Measurements from ENCODE around the gene ATG12. TPM values are rescaled to one million over a fixed set of nuclear protein-coding genes. Genes with fewer than 3 reads are reported as not detected.
A peak's percentile ranks its signal among the peaks of the same experiment; 100 is the strongest.
"Not testable (repeated sequence)": the region's sequence is repeated elsewhere in the genome, so short reads cannot be mapped to it uniquely, and the experiment has no call there.

Gene ATG12
- total RNA-seq (10 to 100 TPM; 69.4 to 84.3 TPM), polyA plus RNA-seq (ENCODE audit: insufficient read length in 2 of 2) (10 to 100 TPM; 73.2 to 79.0 TPM)
- long read RNA-seq, donor 1, full-length matches to known transcripts = 35 of 187 reads
- long read RNA-seq, donor 1, partial matches to known transcripts = 115 of 187 reads
- long read RNA-seq, donor 1, other reads (novel, unspliced or antisense) = 37 of 187 reads
- long read RNA-seq, donor 2, full-length matches to known transcripts = 10 of 63 reads
- long read RNA-seq, donor 2, partial matches to known transcripts = 48 of 63 reads
- long read RNA-seq, donor 2, other reads (novel, unspliced or antisense) = 5 of 63 reads
- long read RNA-seq, donor 3, full-length matches to known transcripts = 17 of 17 reads
- long read RNA-seq, donor 3, partial matches to known transcripts = 0 of 17 reads
- long read RNA-seq, donor 3, other reads (novel, unspliced or antisense) = 0 of 17 reads
- long read RNA-seq, donor 4, full-length matches to known transcripts = 46 of 311 reads
- long read RNA-seq, donor 4, partial matches to known transcripts = 37 of 311 reads
- long read RNA-seq, donor 4, other reads (novel, unspliced or antisense) = 228 of 311 reads

- Histone ChIP-seq H3K27me3 (ENCODE audit: control insufficient read depth, insufficient read depth, low read length) (no peaks in the 10 kb centered on the region), H3K4me3 (ENCODE audit: low read depth, low read length) (peak within 1 kb of the TSS; percentile 95), H3K4me1 (ENCODE audit: control insufficient read depth, insufficient read depth, low read length) (peaks cover 10% of the 10 kb centered on the region), H3K36me3 (ENCODE audit: control insufficient read depth, insufficient read depth, low read length) (peaks cover 4% of the 10 kb centered on the region), H3K27ac (ENCODE audit: low read depth, low read length) (peak within 1 kb of the TSS; percentile 98), H3K9me3 (ENCODE audit: control insufficient read depth, insufficient read depth, low read length) (no peaks in the 10 kb centered on the region)
- DNase-seq (ENCODE audit: low read depth in 4 of 6, low spot score in 6 of 6) = peak; percentile 91 to 100 (median 96)
- WGBS (ENCODE audit: insufficient coverage) = 2% methylated on average over 62 of the region's 65 CpGs
Measured at GRCh38 chr5:115841382-115842088, at the start of gene ATG12, which contains the start of gene AP3S1. Gene ATG12 (minus strand): TSS chr5:115841565. CDS start chr5:115841552, 13 bp downstream. Gene AP3S1 (plus strand): TSS chr5:115841935. CDS start chr5:115842038, 103 bp downstream.

- H3K36me3 ChIP-seq (ENCODE audit: control insufficient read depth, insufficient read depth, low read length) = no peaks in the 10 kb centered on the region
- no peak overlapping the region for H3K4me3 ChIP-seq (ENCODE audit: low read depth, low read length)
- WGBS (ENCODE audit: insufficient coverage) = no CpG with 5 or more reads among the region's 1 CpG
- H3K4me1 ChIP-seq (ENCODE audit: control insufficient read depth, insufficient read depth, low read length) = no peaks in the 10 kb centered on the region
- H3K9me3 ChIP-seq (ENCODE audit: control insufficient read depth, insufficient read depth, low read length) = no peaks in the 10 kb centered on the region
- H3K27me3 ChIP-seq (ENCODE audit: control insufficient read depth, insufficient read depth, low read length) = no peaks in the 10 kb centered on the region
- no peak overlapping the region for H3K27ac ChIP-seq (ENCODE audit: low read depth, low read length)
- peak in 5 of 6 donors; percentile 1 to 70 (median 4) for DNase-seq (ENCODE audit: low read depth in 4 of 6, low spot score in 6 of 6)
Measured at GRCh38 chr5:115888027-115888426, 46.7 kb upstream of the ATG12 start.

- not testable (repeated sequence) for H3K36me3 ChIP-seq (ENCODE audit: control insufficient read depth, insufficient read depth, low read length); H3K4me1 ChIP-seq (ENCODE audit: control insufficient read depth, insufficient read depth, low read length); DNase-seq (ENCODE audit: low read depth in 4 of 6, low spot score in 6 of 6); H3K4me3 ChIP-seq (ENCODE audit: low read depth, low read length); H3K9me3 ChIP-seq (ENCODE audit: control insufficient read depth, insufficient read depth, low read length); H3K27me3 ChIP-seq (ENCODE audit: control insufficient read depth, insufficient read depth, low read length); H3K27ac ChIP-seq (ENCODE audit: low read depth, low read length)
- WGBS (ENCODE audit: insufficient coverage) = 65% methylated on average over 3 of the region's 3 CpGs
Measured at GRCh38 chr5:115885208-115885607, 43.8 kb upstream of the ATG12 start.

- Histone ChIP-seq H3K27ac (ENCODE audit: low read depth, low read length) (no peak overlapping the region), H3K27me3 (ENCODE audit: control insufficient read depth, insufficient read depth, low read length) (no peaks in the 10 kb centered on the region), H3K36me3 (ENCODE audit: control insufficient read depth, insufficient read depth, low read length) (peaks cover 4% of the 10 kb centered on the region), H3K4me3 (ENCODE audit: low read depth, low read length) (no peak overlapping the region), H3K9me3 (ENCODE audit: control insufficient read depth, insufficient read depth, low read length) (no peaks in the 10 kb centered on the region), H3K4me1 (ENCODE audit: control insufficient read depth, insufficient read depth, low read length) (no peaks in the 10 kb centered on the region)
- DNase-seq (ENCODE audit: low read depth in 4 of 6, low spot score in 6 of 6) = no peak
- WGBS (ENCODE audit: insufficient coverage) = no CpG with 5 or more reads among the region's 1 CpG
Measured at GRCh38 chr5:115884704-115885103, 43.3 kb upstream of the ATG12 start.

DNA sequence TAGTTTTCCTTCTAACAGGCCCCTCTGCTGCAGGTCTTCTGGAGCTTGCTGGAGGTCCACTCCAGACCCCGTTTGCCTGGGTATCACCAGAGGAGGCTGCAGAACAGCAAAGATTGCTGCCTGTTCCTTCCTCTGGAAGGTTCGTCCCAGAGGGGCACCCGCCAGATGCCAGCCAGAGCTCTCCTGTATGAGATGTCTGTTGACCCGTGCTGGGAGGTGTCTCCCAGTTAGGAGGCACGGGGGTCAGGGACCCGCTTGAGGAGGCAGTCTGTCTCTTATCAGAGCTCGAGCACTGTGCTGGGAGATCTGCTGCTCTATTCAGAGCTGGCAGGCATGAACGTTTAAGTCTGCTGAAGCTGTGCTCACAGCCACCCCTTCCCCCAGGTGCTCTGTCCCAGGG is 41.1 kb upstream of the ATG12 start:
- WGBS (ENCODE audit: insufficient coverage) = 94% methylated on average over 8 of the region's 8 CpGs
- not testable (repeated sequence) for H3K27ac ChIP-seq (ENCODE audit: low read depth, low read length); H3K27me3 ChIP-seq (ENCODE audit: control insufficient read depth, insufficient read depth, low read length); H3K9me3 ChIP-seq (ENCODE audit: control insufficient read depth, insufficient read depth, low read length); H3K4me3 ChIP-seq (ENCODE audit: low read depth, low read length); H3K36me3 ChIP-seq (ENCODE audit: control insufficient read depth, insufficient read depth, low read length); H3K4me1 ChIP-seq (ENCODE audit: control insufficient read depth, insufficient read depth, low read length); DNase-seq (ENCODE audit: low read depth in 4 of 6, low spot score in 6 of 6)

- not testable (repeated sequence) for H3K36me3 ChIP-seq (ENCODE audit: control insufficient read depth, insufficient read depth, low read length); DNase-seq (ENCODE audit: low read depth in 4 of 6, low spot score in 6 of 6); H3K4me3 ChIP-seq (ENCODE audit: low read depth, low read length); H3K4me1 ChIP-seq (ENCODE audit: control insufficient read depth, insufficient read depth, low read length); H3K27ac ChIP-seq (ENCODE audit: low read depth, low read length); H3K27me3 ChIP-seq (ENCODE audit: control insufficient read depth, insufficient read depth, low read length); H3K9me3 ChIP-seq (ENCODE audit: control insufficient read depth, insufficient read depth, low read length)
- no CpG with 5 or more reads among the region's 5 CpGs for WGBS (ENCODE audit: insufficient coverage)
Measured at GRCh38 chr5:115877342-115877741, 36.0 kb upstream of the ATG12 start.

- no peak for DNase-seq (ENCODE audit: low read depth in 4 of 6, low spot score in 6 of 6)
- WGBS (ENCODE audit: insufficient coverage) = 88% methylated on average over 1 of the region's 2 CpGs
- Histone ChIP-seq H3K36me3 (ENCODE audit: control insufficient read depth, insufficient read depth, low read length) (peaks cover 3% of the 10 kb centered on the region), H3K27ac (ENCODE audit: low read depth, low read length) (no peak overlapping the region), H3K9me3 (ENCODE audit: control insufficient read depth, insufficient read depth, low read length) (no peaks in the 10 kb centered on the region), H3K27me3 (ENCODE audit: control insufficient read depth, insufficient read depth, low read length) (no peaks in the 10 kb centered on the region), H3K4me3 (ENCODE audit: low read depth, low read length) (no peak overlapping the region), H3K4me1 (ENCODE audit: control insufficient read depth, insufficient read depth, low read length) (no peaks in the 10 kb centered on the region)
Measured at GRCh38 chr5:115875447-115875846, 34.1 kb upstream of the ATG12 start.

DNA sequence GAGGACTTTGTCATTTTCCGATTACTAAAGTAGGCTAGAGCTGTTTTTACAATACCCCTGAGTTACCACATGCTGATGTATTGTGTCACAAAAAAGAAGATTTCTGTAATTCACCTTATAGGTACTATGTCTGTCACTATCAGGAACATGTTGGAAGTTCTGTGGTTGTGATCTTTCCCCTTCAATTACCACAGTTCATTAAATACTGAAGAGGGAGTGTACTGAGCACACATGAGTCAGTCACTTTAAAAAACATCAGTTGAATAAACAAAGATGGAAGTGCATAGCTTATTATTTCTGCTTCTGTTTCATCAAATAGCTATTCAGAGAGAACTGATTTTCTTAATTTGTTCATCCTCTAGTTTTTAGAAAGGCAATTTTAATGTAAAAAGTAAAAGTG is 32.0 kb upstream of the ATG12 start:
- Histone ChIP-seq H3K27me3 (ENCODE audit: control insufficient read depth, insufficient read depth, low read length) (no peaks in the 10 kb centered on the region), H3K4me3 (ENCODE audit: low read depth, low read length) (no peak overlapping the region), H3K27ac (ENCODE audit: low read depth, low read length) (no peak overlapping the region), H3K9me3 (ENCODE audit: control insufficient read depth, insufficient read depth, low read length) (no peaks in the 10 kb centered on the region), H3K36me3 (ENCODE audit: control insufficient read depth, insufficient read depth, low read length) (peaks cover 3% of the 10 kb centered on the region), H3K4me1 (ENCODE audit: control insufficient read depth, insufficient read depth, low read length) (no peaks in the 10 kb centered on the region)
- WGBS (ENCODE audit: insufficient coverage) = no CpG with 5 or more reads among the region's 1 CpG
- DNase-seq (ENCODE audit: low read depth in 4 of 6, low spot score in 6 of 6) = no peak

DNA sequence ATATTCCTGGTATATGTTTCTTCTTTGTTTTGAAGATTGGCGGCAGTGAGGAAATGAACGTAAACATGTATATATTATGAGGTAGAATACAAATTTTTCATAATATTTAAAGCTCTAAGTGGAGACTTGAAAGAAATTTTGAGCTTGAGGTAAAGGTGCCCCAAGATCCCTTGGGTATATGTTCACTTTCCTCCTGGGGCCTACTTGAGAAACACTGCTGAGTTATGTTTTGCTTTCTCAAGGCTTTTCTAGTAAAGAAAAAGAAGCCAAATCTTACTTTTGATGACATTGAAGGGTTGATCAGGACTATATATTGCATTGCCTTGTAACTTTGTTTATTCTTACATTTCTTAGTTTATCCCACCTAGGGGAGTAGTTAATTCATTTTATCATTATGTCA is 31.1 kb upstream of the ATG12 start:
- H3K36me3 ChIP-seq (ENCODE audit: control insufficient read depth, insufficient read depth, low read length) = peaks cover 3% of the 10 kb centered on the region
- H3K27me3 ChIP-seq (ENCODE audit: control insufficient read depth, insufficient read depth, low read length) = no peaks in the 10 kb centered on the region
- no peaks in the 10 kb centered on the region for H3K4me1 ChIP-seq (ENCODE audit: control insufficient read depth, insufficient read depth, low read length)
- no peak for DNase-seq (ENCODE audit: low read depth in 4 of 6, low spot score in 6 of 6)
- no peaks in the 10 kb centered on the region for H3K9me3 ChIP-seq (ENCODE audit: control insufficient read depth, insufficient read depth, low read length)
- H3K27ac ChIP-seq (ENCODE audit: low read depth, low read length) = no peak overlapping the region
- no peak overlapping the region for H3K4me3 ChIP-seq (ENCODE audit: low read depth, low read length)
- WGBS (ENCODE audit: insufficient coverage) = no CpG with 5 or more reads among the region's 2 CpGs
